ENCODE results near the gene ST6GALNAC6. TPM values are rescaled to one million over a fixed set of nuclear protein-coding genes. Genes with fewer than 3 reads are reported as not detected.

ST6GALNAC6 gene
- total and polyA plus RNA-seq, 4 donors, result 28.3 to 59.8 (median 48.6) TPM

- peaks cover 0 to 42% (median 14%) of the 10 kb centered on the region in 5 donors for H3K4me1 ChIP-seq (ENCODE audit: control insufficient read depth in 5 of 5, insufficient read depth in 5 of 5, low read length in 5 of 5)
- DNase-seq (no peak), ATAC-seq (ENCODE audit: insufficient read depth, low FRiP score) (no peak)
- H3K27ac ChIP-seq (ENCODE audit: low read depth in 1 of 2, low read length in 1 of 2), result peak overlapping the region; percentile 46 to 85
- peaks cover 0 to 5% (median 2%) of the 10 kb centered on the region in 4 donors for H3K9me3 ChIP-seq (ENCODE audit: control insufficient read depth in 4 of 4, insufficient read depth in 3 of 4, low read length in 3 of 4)
- WGBS, 2 donors, result 76 to 84% methylated on average over 16 to 17 of the region's 17 CpGs
- H3K4me3 ChIP-seq, result peak overlapping the region; percentile 18
- no peaks in the 10 kb centered on the region for H3K27me3 ChIP-seq (ENCODE audit: control insufficient read depth in 3 of 3, insufficient read depth in 3 of 3, low read length in 2 of 3)
- H3K9ac ChIP-seq (ENCODE audit: insufficient read depth in 1 of 2, low read length in 2 of 2), result no peak overlapping the region
- peaks cover 0 to 10% (median 4%) of the 10 kb centered on the region in 4 donors for H3K36me3 ChIP-seq (ENCODE audit: control insufficient read depth in 4 of 4, insufficient read depth in 4 of 4, low read length in 4 of 4)
- no peak for TF ChIP-seq CTCF (IDR thresholded peaks at IDR 0.05; ENCODE audit: control extremely low read depth, extremely low read depth)
Measured at GRCh38 chr9:127850286-127850830, 49.0 kb downstream of the ST6GALNAC6 start.

- TF ChIP-seq CTCF (IDR thresholded peaks at IDR 0.05; ENCODE audit: control extremely low read depth, extremely low read depth), result no peak
- Histone ChIP-seq H3K4me3 (no peak overlapping the region), H3K36me3 (ENCODE audit: control insufficient read depth in 4 of 4, insufficient read depth in 4 of 4, low read length in 4 of 4) (peaks cover 0 to 10% (median 4%) of the 10 kb centered on the region in 4 donors), H3K4me1 (ENCODE audit: control insufficient read depth in 5 of 5, insufficient read depth in 5 of 5, low read length in 5 of 5) (peaks cover 0 to 42% (median 15%) of the 10 kb centered on the region in 5 donors), H3K27me3 (ENCODE audit: control insufficient read depth in 3 of 3, insufficient read depth in 3 of 3, low read length in 2 of 3) (no peaks in the 10 kb centered on the region), H3K9me3 (ENCODE audit: control insufficient read depth in 4 of 4, insufficient read depth in 3 of 4, low read length in 3 of 4) (peaks cover 0 to 5% (median 2%) of the 10 kb centered on the region in 4 donors), H3K9ac (ENCODE audit: insufficient read depth in 1 of 2, low read length in 2 of 2) (no peak overlapping the region), H3K27ac (ENCODE audit: low read depth in 1 of 2, low read length in 1 of 2) (peak overlapping the region in 1 of 2 donors; percentile 46)
- no peak for DNase-seq
- WGBS, 2 donors, result 82 to 84% methylated on average over 10 of the region's 10 CpGs
- ATAC-seq (ENCODE audit: insufficient read depth, low FRiP score), result no peak
Measured at GRCh38 chr9:127848756-127849504, 50.5 kb downstream of the ST6GALNAC6 start.

- Histone ChIP-seq H3K9ac (ENCODE audit: insufficient read depth in 1 of 2, low read length in 2 of 2) (no peak overlapping the region), H3K36me3 (ENCODE audit: control insufficient read depth in 4 of 4, insufficient read depth in 4 of 4, low read length in 4 of 4) (peaks cover 0 to 10% (median 4%) of the 10 kb centered on the region in 4 donors), H3K4me3 (no peak overlapping the region), H3K4me1 (ENCODE audit: control insufficient read depth in 5 of 5, insufficient read depth in 5 of 5, low read length in 5 of 5) (peaks cover 0 to 35% (median 10%) of the 10 kb centered on the region in 5 donors), H3K27me3 (ENCODE audit: control insufficient read depth in 3 of 3, insufficient read depth in 3 of 3, low read length in 2 of 3) (no peaks in the 10 kb centered on the region), H3K9me3 (ENCODE audit: control insufficient read depth in 4 of 4, insufficient read depth in 3 of 4, low read length in 3 of 4) (peaks cover 0 to 5% (median 2%) of the 10 kb centered on the region in 4 donors), H3K27ac (ENCODE audit: low read depth in 1 of 2, low read length in 1 of 2) (peak overlapping the region; percentile 76 to 85)
- no peak for ATAC-seq (ENCODE audit: insufficient read depth, low FRiP score)
- no peak for TF ChIP-seq CTCF (IDR thresholded peaks at IDR 0.05; ENCODE audit: control extremely low read depth, extremely low read depth)
- DNase-seq, result no peak
- 71 to 76% methylated on average over 12 of the region's 12 CpGs for WGBS, 2 donors
Measured at GRCh38 chr9:127847833-127848755, 51.3 kb downstream of the ST6GALNAC6 start.
